HG03439 (cell line): ENCODE data around the gene SLC6A1.
"Not testable (repeated sequence)": the region's sequence is repeated elsewhere in the genome, so short reads cannot be mapped to it uniquely, and the experiment has no call there.

Experiments
- ATAC-seq: cut with Tn5 transposase; IDR thresholded peaks from one replicate; pipeline ENCODE4 v1.9.1; 2021; ENCODE audit warnings: mild to moderate bottlenecking, moderate library complexity; ENCODE audit not compliant: unreplicated experiment

SLC6A1 gene

DNA sequence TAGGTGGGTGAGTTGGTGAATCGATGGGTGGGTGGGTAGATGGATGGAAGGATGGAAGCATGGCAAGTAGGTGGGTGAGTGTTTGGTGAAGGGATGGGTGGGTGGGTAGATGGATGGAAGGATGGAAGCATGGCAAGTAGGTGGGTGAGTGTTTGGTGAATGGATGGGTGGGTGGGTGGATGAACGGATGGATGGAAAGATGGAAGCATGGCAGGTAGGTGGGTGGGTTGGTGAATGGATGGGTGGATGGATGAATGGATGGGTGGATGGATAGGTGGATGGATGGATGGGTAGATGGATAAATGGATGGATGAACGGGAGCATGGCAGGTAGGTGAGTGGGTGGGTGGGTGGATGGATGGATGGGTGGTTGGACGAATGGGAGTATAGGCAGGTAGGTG is 65.1 kb downstream of the SLC6A1 start:
- ATAC-seq: no peak

DNA sequence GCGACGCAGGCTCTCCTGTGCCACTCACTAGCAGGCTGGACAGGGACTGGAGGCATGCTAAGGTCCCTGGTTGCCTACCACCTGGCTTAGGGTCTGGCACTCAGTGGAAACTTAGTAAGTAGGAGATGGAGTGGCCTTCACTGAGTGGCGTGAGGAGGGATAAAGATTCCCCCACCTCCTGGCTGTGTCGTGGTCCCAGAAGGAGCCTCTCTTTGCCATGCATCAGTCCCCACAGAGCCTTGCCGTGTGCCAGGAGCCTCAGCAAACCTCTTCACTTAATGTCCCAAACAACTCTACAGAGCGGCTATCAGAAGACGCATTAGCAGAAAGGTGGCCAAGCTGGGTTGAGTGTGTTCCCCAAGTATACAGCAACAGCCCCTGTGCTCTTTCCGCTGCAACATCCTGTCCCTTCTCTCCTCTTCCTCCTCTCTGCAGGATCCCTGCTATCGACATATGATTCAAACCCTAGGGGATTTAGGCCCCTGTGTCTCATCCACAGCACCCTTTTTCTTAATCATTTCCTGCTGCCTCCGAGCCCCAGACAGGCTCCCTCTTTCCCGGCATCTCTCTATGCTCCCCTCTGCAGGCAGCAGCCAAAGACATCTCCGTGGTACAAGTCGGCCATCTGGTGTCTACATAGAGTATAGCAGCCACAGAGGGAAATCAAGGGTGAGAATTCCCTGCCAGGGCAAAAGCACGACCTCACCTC is 66.7 kb downstream of the SLC6A1 start:
- ATAC-seq: no peak

DNA sequence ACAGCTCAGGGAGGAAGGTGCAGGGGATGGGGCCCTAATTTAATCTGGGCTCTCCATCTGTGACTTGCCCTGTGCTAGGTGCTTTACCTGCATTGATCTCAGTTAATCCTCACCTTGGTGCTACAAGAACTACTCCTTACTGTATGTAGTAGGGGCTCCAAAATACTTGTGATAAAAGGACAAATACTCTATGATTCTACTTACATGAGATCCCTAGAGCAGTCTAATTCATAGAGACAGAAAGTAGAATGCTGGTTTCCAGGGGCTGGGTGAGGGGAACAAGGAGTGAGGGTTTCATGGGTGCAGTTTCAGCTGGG is 67.2 kb downstream of the SLC6A1 start:
- no peak for ATAC-seq

DNA sequence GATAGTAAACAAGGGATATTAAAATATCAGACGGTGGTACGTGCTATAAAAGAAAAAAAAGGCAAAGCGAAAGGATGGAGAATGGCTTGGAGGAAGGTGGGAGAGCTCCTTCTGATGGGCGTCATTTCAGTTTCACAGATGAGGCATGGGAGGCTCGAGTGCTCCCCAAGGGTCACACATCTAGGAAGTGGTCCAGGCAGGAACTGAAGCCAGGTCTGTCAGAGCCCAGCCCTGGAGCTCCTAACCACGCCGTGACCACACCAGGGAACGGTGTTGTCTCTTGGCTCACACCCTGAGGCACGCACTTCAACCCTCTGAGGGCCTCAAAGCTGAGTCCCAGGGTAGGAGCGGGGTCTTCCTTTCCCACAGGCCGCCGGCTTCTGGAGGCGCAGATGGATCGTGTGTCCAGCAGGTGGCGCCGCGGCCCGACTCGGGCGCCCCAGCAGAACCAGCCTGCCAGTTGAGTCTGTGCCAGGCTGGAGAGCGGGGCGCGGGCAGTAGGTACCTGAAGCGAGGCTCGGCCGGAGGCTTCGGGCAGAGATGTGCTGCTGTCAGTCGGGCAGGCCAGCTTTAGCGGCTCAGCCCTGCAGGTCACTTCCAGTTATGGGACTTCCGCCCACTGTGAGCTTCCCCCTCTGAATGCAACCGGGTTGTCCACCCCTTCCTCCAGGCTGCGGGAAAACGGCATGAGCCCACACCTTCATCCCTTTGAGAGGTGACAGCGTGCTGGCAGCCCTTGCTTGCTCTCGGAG is 68.1 kb downstream of the SLC6A1 start:
- no peak for ATAC-seq

DNA sequence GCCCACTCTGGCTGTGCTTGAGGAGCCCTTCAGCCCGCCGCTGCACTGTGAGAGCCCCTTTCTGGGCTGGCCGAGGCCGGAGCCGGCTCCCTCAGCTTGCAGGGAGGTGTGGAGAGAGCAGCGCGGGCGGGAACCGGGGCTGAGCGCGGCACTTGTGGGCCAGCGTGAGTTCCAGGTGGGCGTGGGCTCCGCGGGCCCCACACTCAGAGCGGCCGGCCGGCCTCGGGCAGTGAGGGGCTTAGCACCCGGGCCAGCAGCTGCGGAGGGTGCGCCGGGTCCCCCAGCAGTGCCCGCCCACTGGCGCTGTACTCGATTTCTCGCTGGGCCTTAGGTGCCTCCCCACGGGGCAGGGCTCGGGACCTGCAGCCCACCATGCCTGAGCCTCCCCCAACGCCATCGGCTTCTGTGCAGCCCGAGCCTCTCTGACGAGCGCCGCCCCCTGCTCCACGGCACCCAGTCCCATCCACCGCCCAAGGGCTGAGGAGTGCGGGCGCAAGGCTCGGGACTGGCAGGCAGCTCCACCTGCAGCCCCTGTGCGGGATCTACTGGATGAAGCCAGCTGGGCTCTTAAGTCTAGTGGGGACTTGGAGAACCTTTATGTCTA is 68.8 kb downstream of the SLC6A1 start:
- ATAC-seq: not testable (repeated sequence)

DNA sequence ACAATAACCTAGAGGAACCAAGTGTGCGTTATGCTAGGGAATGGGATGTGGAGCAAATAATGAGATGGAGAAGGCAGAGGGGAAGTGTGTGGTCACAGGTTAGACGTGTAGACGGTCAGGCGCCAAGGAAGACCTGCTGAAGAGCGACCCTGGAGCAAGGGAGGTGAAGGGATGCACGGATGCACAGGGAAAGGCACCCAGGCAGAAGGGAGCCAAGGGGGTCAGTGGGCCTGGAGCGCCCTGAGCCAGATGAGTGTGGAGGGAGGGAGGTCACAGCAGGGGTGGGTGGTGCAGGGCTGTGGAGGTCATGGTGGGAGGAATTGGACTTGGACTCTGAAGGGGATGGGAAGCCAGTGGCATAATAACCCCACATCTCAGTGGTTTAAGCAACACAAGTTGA is 70.2 kb downstream of the SLC6A1 start:
- no peak for ATAC-seq

DNA sequence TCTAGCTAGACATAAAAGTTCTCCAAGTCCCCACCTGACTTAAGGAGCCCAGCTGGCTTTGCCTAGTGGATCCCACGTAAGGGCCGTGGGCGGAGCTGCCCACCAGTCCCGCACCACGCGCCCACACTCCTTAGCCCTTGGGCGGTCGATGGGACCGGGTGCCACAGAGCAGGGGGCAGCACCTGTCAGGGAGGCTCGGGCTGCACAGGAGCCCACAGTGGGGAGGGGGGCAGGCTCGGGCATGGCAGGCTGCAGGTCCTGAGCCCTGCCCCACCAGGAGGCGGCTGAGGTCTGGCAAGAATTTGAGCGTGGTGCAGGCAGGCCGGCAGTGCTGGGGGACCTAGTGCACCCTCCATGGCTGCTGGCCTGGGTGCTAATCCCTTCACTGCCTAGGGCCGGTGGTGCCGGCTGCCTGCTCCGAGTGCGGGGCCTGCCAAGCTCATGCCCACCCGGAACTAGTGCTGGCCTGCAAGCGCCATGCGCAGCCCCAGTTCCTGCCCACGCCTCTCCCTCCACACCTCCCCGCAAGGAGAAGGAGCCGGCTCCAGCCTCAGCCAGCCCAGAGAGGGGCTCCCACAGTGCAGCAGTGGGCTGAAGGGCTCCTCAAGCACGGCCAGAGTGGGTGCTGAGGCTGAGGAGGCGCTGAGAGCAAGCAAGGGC is 78.7 kb downstream of the SLC6A1 start:
- ATAC-seq: no peak

DNA sequence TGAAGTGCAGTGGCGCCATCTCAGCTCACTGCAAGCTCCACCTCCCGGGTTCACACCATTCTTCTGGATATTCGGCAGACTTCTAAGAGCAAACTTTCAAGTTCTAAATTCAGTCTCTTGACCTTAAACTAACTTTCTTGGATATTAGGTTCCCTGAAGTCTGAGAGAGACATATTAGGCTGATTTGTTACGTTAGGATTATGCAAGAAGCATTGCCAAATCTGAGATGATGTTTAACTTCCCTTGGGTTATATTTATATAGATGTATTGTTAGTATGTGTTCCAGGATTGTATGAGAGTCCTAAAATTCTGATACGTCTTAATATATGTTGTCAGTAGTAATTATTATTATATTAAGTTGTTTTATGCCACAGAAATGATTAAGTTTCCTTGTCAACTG is 80.1 kb downstream of the SLC6A1 start:
- no peak for ATAC-seq

DNA sequence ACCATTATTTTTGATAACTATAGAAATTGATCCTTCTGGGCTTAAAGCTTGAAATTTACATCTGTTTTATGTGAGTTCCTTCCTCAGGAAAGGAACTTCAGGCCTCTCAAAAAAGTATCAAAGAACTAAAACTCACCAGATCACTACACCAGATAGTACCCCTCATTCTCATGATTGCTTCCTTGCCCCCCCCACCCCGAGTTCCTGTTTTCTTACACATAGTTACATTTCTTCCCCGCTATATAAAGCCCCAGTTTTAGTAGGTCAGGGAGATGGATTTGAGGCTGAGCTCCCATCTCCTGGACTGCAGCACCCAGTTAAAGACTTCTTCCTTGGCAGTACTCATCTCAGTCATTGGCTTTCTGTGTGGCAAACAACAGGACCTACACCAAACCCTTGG is 81.5 kb downstream of the SLC6A1 start:
- ATAC-seq: no peak

DNA sequence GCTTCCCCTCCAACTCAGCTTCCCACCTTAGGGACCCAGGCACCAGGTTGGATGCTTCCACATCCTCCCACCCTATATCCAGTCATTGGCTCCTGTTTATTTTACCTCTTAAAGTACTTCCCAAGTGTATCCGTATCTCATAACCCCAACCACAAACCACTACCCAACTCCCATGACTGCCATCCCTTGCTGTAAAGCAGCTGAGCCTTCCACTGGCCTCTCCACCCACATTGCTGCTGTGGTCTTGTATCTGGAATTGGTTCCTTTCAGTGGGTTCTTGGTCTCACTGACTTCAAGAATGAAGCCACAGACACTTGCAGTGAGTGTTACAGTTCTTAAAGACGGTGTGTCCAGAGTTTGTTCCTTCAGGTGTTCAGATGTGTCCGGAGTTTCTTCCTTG is 81.9 kb downstream of the SLC6A1 start:
- ATAC-seq: no peak

DNA sequence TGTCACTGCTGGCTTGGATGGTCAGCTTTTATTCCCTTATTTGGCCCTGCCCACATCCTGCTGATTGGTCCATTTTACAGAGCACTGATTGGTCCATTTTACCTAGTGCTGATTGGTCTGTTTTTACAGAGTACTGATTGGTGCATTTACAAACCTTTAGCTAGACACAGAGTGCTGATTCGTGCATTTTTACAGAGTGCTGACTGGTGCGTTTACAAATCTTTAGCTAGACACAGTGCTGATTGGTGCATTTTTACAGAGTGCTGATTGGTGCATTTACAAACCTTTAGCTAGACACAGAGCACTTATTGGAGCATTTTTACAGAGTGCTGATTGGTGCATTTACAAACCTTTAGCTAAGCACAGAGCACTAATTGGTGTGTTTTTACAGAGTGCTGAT is 82.6 kb downstream of the SLC6A1 start:
- ATAC-seq: not testable (repeated sequence)

DNA sequence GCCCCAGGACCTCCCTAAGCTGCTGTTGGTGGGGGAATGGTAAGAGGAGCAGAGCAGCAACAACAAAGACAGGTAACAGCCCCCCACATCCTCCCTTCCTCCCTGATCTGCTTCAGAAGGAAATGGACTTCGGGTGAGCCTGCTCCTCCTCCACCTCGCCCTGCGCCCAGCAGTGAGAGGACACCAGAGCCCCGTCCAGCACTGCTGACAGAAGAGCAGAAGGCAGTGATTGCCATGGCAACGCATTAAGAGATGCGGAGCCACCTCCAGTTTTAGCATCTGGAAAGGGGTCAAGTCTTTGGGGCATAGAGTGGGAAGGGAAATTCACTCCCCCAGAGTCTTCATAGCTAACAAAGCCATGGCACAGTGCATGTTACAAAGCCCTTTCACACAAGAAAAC is 84.2 kb downstream of the SLC6A1 start:
- ATAC-seq: no peak

DNA sequence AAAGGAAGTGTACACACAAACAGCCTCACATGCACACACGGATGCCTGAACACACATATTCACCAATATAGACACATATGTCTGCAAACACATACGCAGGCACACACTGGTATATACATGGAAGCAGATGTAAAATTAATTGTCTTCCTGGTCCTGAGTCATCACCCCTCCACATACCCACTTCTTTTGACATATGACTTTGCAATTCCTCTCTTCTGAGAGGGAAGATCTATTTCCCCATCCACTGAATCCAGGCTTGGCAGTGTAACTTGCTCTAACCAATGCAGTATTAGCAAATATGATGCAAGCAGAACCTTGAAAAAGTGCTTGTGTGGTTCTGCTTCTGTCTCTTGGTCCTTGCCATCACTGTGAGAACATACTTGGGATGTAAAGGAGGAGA is 84.9 kb downstream of the SLC6A1 start:
- ATAC-seq: no peak

DNA sequence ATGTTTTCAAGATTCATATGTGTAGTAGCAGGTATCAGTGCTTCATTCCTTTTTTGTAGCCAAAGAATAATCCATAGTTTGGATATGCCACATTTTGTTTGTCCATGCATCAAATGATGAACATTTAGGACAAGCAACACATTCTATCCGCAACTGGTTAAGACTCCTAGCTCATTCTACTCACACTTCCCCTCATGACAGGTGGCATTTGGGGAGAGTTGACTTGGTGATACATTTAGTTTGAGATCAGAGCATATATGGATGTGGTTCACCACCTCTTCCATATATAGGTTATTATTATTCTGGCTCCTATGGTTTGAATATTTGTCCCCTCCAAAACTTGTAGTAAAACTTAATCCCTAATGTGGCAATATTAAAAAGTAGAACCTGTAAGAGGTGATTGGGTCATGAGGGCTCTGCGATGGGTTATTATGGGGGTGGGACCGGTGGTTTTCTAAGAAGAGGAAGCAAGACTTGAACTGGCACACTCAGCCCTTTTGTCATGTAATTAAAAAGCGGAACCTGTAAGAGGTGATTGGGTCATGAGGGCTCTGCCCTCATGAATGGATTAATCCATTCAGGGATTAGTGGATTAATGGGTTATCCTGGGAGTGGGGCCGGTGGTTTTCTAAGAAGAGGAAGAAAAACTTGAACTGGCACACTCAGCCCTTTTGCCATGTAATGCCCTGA is 86.4 kb downstream of the SLC6A1 start:
- no peak for ATAC-seq

DNA sequence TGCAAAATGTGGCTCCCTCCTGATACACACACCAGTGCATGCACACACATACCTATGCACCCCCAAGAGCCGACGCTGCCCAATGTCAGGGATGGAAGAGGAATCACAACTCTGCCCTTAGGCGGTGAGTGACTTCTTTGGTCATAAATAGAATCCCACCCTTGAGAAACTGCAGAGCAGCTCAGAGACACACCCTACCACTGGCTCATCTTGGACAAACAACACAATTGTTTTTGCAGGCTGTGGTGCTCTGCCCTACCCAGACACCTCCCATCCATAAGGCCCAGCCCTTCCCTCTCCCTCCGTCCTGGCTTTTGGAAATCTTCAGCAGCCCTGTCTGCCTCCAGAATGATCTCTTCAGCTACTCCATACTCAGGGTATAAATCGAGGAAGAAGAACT is 87.9 kb downstream of the SLC6A1 start:
- ATAC-seq: no peak

DNA sequence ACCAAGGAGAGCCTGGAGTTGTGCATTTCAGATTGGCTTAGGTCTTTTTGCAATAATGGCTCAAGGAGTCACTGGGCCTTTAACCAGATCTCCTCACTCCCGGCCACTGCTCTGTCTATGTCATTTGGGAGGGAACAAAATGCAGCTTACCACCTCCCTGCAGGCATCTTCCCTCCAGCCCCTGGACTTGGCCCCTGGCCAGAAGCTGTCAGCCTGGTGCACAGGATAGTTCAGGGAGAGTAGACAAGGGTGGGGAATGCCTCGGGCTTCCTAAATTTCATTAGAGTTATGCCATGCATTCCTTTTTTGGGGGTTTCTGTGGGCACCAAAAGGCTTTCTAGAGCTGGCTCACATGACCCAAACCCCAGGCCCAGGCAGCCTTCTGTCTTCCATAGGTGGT is 91.5 kb downstream of the SLC6A1 start:
- ATAC-seq: no peak

DNA sequence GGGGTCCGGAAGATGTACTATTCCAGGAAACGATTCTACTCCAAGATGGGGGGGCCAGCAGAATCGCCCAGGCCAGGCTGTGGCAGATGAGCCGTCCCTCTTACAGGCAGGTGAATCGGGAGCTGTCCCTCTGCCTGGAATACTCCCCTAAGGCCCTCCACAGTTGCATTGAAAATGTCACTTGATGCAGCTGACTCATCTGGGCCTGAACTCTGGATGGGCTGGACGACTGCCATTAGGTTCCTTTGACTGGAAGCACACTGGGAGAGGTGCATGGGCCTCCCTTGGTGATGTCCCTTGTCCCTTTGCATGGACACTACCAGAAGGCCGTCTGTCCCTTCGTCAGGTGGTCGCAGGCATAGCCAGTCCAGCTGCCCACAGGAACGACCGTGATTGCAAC is 92.1 kb downstream of the SLC6A1 start:
- ATAC-seq: no peak

DNA sequence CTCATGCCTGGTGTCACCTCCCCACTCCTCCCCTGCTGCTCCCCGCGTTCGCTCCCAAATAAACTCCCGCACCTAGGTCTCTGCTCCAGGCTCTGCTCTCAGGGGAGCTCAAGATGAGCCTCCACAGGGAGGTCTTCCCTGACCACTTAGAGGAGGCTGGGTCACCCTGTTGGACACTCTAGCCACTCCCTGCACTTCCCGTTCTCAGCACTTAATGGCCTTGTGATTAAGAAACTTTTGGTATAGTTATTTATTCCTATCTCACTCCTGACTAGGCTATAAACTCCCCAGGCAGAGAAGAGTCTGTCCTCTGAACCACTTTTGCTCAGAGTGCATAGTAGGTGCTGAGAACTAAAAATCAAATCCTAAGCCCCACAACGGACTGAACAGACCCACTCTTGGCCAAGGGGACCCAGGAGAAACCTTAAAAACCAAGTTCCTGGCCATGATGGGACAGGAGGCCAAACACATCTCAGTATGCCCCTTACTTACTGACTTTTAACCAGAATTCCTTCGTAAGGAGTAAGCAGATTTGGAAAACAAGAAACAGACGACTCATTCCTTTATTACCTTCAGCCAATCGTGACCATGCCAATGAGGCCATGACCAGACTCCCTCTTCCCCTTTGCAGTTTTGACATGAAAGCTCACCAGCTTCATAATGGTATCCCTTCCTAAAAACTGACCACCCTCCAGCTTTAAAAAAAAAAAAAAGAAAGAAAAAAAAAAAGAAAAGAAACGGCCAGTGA is 92.7 kb downstream of the SLC6A1 start:
- no peak for ATAC-seq

DNA sequence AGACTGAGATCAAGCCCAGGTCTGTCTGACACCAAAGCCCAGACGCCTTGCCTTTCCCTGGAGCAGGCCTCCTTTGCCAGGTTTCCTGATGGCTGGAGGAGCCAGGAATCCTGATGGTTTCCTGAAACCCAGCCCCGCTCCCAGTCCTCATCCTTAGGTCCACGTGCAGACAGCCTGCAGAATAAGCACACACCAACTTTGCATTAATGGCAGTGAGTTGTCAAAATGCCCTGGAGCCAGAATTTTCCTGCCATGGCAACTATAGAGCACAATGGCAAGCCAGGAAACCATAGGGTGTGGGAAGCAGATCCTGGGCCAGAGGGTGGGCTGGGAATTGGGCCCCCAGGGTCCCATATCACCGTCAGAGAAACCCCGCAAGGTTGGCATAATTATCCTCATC is 94.3 kb downstream of the SLC6A1 start:
- no peak for ATAC-seq

DNA sequence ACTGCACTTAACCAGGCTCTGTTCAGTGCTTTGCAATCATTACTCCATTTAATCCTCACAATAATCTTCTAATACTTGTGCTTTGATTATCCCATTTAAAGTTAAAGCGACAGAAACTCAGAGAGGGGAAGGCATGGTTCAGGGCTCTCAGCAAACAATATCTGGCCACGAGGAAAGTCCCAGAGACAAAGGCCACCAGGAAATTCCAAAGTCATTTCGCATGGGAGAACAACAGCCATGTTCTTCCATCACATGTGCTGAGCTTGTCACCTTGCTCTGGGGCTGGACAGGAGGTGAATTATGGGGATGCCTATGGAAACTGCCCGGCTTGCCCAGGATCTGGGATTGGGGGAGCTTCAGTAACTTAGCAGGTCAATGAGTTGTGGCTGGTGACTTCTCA is 95.5 kb downstream of the SLC6A1 start:
- ATAC-seq: no peak

DNA sequence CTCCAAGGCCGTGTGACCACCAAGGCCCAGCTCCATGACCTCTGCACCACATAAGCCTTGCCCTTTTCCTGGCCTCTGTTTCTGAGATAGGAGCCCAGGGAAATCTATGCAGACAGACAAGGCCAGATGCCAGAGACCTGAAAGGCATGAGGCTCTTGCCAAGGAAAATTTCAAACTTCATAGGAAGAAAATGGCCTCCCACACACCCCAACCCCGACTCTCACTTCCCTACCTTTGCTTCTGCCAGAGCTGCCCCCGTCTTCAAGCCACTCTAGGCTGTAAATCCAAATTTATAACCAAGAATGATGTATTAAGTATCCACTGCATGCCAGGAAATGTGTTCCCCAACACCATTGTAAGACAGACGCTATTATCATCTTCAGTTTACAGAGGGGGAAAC is 96.3 kb downstream of the SLC6A1 start:
- ATAC-seq: no peak
